Naive B cell (primary cell): ENCODE measurements around the gene PITPNC1. TPM values are rescaled to one million over a fixed set of nuclear protein-coding genes. Genes with fewer than 3 reads are reported as not detected.

Experiments used
- ATAC-seq, 2 donors: fragments of 150-1000 bp; cut with Tn5 transposase; 2 replicates each; pipeline ENCODE4 v1.10.0; 2021; ENCODE audit warnings: low read depth in 2 of 2, mild to moderate bottlenecking in 2 of 2, moderate library complexity in 2 of 2
- DNase-seq: peaks from one replicate; pipeline ENCODE4 v3.0.0; 2022
- H3K27ac Mint-ChIP-seq, 6 donors: one replicate each; pipeline ENCODE4 v1.8.0; 2020 to 2022; ENCODE audit warnings: mild to moderate bottlenecking in 6 of 6, mixed read lengths in 6 of 6, moderate library complexity in 5 of 6, inconsistent platforms in 2 of 6
- H3K27me3 Mint-ChIP-seq, 3 donors: one replicate each; pipeline ENCODE4 v1.8.0; 2021 to 2022; ENCODE audit warnings: mixed read lengths in 3 of 3, mild to moderate bottlenecking in 1 of 3
- H3K36me3 Mint-ChIP-seq, 2 donors: one replicate each; pipeline ENCODE4 v1.8.0; 2020 to 2022; ENCODE audit warnings: mixed read lengths in 2 of 2, inconsistent platforms in 1 of 2, mild to moderate bottlenecking in 1 of 2
- H3K4me1 Mint-ChIP-seq, 3 donors: one replicate each; pipeline ENCODE4 v1.8.0; 2020 to 2022; ENCODE audit warnings: mixed read lengths in 3 of 3, inconsistent platforms in 1 of 3, mild to moderate bottlenecking in 1 of 3, moderate library complexity in 1 of 3
- H3K4me3 Mint-ChIP-seq, 8 donors: one replicate each; pipeline ENCODE4 v1.8.0; 2020 to 2022; ENCODE audit warnings: mild to moderate bottlenecking in 8 of 8, mixed read lengths in 8 of 8, moderate library complexity in 8 of 8, inconsistent platforms in 2 of 8
- H3K9me3 Mint-ChIP-seq, 7 donors: one replicate each; pipeline ENCODE4 v1.8.0; 2020 to 2022; ENCODE audit warnings: mixed read lengths in 7 of 7, mild to moderate bottlenecking in 5 of 7, inconsistent platforms in 2 of 7, moderate library complexity in 1 of 7
- polyA plus RNA-seq, 6 donors: library from polyadenylated mRNA; unstranded; fragments of 300-500 nt; fragmentation: Illumina TruSeq; gene quantifications; one replicate each; pipeline ENCODE4 v1.2.3, GENCODE V29; 2021; ENCODE audit warnings: low read depth in 6 of 6

The PITPNC1 gene
- polyA plus RNA-seq, 6 donors from 2014 or later = 7.2 to 14.5 (median 12.3) TPM

DNA sequence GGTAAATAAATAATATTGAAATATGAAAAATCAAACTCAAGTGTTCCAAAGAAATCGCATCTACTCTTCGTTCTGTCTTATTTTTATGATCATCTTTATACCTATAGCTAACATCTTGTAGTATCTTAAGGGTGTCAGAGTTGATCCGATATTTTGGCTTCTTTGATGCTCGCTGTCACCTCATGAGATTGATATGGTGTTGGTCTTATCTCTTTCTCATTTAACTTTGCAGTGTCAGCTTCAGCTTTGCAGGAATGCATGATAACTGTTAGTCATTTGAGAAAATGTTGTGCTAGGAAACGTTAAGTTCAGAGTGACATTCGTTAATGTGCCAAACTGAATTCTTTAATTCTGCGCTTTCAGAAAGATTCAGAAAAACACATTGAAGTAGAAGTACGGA is 360.1 kb downstream of the PITPNC1 start:
- Mint-ChIP-seq H3K27me3 (no peaks in the 10 kb centered on the region), H3K4me3 (no peak overlapping the region), H3K36me3 (peaks cover 10 to 28% of the 10 kb centered on the region in 2 donors), H3K4me1 (peaks cover 5 to 11% (median 10%) of the 10 kb centered on the region in 3 donors), H3K9me3 (no peaks in the 10 kb centered on the region), H3K27ac (no peak overlapping the region)
- ATAC-seq = no peak
- no peak for DNase-seq

DNA sequence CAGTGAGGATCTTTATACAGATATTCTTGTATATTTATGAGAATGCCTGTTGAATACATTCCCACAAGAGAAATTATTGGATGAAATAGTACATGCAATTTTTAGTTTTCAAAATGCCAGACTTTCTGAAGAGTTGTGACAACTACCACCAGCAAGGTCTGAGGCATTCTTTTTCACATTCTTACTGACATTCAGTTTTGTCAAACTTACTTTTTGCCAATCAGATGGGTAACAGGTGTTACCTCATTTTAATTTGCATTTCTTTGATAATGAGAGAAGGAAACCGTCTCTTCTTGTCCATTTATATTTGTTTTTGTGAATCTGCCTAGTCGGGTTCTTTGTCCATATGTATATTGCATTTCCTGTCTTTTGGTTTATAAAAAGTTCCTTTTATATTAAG is 364.9 kb downstream of the PITPNC1 start:
- Mint-ChIP-seq H3K9me3 (no peaks in the 10 kb centered on the region), H3K27ac (no peak overlapping the region), H3K27me3 (no peaks in the 10 kb centered on the region), H3K4me3 (no peak overlapping the region), H3K4me1 (peaks cover 0 to 3% (median 0%) of the 10 kb centered on the region in 3 donors), H3K36me3 (peaks cover 8 to 16% of the 10 kb centered on the region in 2 donors)
- DNase-seq = no peak
- no peak for ATAC-seq

Other genes starting within 250 kb of the PITPNC1 start
- 10 to 100 TPM; 34.5 to 94.7 (median 75.5) TPM for gene HELZ, start 132.1 kb upstream of the PITPNC1 start, polyA plus RNA-seq
- 10 to 100 TPM; 24.3 to 31.0 (median 26.4) TPM for gene PSMD12, start 10.7 kb upstream of the PITPNC1 start, polyA plus RNA-seq